SW480 (cell line): ENCODE measurements around the gene GBX2.
A peak's percentile ranks its signal among the peaks of the same experiment; 100 is the strongest.

Experiments
- DNase-seq: peaks from one replicate; pipeline ENCODE4 v3.0.0-alpha.2; 2016; ENCODE audit warnings: low spot score

The GBX2 gene

DNA sequence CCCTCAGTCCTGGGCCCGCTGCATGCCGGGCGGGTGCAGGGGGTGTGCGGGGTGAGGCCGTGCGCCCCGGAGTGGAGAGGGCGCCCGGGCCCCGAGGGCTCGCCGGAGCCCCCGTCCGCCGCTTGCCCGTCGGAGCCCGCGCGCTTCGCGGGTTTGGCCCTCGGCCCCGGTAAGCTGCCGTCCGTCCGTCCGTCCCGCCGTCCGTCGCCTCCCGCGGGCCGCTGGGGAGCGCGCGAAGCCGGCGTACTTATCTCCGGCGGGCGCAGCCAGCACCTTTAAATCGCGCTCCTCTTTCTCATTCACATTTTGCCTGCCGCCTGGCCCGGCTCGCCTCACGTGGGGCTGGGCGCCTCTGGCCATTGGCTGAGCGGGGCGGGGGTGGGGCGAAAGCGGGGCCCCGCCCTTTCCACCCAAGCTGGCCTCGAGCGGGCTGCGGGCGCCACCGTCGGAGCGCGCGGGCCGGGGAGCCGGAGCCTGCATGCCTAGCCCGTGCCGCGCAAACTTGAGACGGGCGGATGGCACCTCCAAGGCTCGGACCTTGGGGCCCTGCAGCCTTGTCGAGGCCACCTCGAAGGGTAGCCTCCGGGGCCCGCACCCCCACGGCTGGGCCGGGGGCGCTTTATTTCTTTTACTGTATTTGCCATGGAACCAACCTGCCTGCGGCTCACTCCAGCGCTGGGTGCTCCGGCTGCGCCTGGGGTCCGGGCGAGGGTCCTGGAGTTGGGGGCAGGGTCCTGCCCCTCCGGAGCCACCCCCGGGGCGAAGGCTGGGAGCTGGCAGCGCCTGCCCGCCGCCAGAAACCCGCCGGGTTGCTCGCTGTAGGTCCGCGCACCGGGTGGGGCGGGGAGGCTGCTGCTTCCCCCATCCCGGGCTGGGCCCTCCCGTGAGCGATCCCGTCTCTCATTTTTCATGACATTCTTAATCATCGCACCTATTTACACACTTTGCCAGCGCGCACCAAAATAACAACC, at the start of gene GBX2:
GBX2 (minus strand) TSS at position 277 of the 971 bp plus-strand sequence. CDS start 415 bp downstream, outside the sequence.
- peak; percentile 85 for DNase-seq

DNA sequence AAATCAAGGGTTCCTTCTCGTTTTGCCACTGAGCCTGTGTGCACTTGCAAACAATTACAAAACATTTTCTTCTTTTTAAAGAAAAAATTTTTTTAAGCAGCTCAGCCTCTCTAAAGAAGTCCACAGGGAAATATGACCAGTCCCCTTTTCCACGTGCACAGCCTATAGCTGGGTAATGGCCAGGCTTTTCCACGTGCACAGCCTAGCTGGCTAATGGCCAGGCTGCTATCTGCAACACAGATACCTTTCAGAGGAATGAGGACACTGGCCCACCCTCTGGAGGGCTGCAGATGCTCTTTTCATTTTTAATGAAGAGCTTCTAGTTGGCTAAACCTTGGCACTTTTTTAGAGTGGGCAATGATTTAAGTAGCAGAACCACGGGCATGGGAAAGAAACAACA, 49.7 kb upstream of the GBX2 start:
- DNase-seq, result no peak

DNA sequence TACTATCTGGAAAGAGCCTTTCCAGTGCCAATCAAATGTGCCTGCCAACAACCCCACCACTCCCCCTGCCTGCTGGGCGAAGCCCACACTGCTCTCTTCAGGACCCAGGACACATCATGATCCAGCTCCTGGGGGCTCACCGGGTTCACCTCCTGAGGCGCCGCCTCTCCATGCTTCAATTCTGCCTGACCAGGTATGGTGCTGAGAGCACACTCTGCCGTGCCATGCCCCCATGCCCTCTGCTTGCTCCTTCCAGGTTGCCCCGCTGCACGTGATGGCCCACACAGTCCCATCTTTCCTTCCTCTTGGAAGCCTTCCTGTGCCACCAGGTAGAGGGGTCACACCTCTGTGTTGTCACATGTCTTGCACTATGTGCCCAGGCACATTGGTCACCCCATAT, 48.5 kb upstream of the GBX2 start:
- DNase-seq, result no peak

DNA sequence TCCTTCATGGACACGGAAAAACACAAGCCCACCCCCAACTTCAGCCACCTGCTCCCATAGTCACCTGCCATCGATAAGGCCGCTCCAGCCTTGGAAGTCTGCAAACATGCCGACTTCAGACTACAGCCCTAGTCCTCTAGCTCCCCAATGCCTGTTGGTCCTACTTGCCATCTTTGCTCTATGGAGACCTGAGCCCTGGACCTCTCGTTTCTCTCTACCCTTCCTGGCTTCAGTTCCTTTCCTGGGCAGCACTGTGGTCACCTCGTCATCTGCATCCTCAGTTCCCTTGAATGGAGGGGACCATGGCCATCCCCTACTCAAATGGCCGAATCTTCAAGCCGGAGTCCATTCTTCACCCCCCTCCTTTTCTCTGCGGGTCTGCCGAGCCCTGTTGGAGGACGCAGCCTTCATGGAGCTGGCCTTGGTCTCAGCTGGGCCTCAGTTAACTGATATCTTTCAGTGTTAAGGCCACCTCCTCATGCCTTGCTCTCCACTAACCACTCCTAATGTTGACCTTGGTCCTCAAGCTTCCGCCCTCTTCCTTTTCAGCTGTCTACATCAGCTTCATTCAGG, 47.7 kb upstream of the GBX2 start:
- no peak for DNase-seq

DNA sequence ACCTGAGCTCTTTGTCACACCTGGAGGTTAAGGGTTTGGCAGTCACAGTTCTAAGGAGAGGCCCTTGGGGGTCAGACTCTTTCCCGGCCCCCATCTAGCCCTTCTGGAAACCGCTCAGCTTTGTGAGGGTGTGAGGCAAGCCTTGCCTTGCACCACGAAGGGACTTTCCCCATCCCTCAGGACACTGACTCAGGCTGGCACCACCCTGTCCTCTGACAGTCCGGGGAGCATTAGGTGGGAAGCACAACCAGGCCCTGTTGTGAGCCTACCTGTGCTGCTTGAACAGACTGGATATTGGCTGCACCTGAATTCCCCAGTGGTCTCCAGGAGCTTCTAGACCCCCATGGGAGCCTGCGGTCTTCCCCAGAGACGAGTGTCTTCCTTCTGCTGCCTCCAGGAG, 47.0 kb upstream of the GBX2 start:
- no peak for DNase-seq

DNA sequence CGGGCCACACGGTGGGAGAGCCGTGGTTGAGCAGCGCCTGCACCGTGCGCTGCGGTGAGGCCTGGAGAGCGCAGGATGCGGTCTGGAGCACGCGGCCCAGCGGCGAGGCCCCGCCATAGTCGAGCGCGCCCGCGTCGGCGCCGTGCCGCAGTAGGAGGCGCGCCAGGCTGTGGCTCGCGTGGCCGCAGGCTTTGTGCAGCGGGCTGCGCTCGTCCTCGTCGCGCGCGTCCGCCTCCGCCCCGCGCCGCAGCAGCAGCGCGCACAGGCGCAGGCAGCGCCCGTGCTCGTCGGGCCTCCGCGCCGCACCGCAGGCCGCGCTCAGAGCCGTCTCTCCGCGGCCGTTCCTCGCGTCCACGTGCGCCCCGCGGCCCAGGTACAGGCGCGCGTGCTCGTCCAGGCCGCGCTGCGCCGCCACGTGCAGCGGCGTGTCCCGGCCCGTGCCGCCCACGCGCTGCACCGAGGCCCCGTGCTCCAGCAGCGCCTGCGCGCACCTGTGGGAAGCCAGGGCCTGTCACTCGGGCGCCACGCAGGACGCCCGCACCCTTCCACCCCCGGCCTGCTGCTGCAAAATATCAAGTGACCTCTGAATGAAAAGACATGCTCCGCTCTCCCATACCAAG, 46.3 kb upstream of the GBX2 start:
- DNase-seq, result no peak

DNA sequence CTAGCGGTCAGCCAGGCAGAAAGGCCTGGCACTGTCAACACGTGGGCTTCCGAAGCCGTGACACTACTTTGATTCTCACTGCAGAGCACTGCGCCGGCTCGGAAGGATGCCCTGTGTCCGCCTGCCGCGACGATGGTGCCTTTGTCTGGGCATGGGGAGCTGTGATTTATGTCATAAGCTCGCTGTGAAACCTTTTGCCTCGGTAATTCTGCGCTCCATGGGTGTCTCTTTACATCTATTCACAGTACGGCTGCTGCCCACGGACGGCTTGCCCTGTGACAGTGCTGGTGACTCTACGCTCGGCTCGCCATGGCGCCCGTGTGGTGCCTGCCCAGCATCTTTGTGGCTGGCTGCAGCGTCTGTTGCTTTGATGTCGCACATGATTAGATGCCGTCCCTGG, 43.1 kb upstream of the GBX2 start:
- DNase-seq, result no peak

DNA sequence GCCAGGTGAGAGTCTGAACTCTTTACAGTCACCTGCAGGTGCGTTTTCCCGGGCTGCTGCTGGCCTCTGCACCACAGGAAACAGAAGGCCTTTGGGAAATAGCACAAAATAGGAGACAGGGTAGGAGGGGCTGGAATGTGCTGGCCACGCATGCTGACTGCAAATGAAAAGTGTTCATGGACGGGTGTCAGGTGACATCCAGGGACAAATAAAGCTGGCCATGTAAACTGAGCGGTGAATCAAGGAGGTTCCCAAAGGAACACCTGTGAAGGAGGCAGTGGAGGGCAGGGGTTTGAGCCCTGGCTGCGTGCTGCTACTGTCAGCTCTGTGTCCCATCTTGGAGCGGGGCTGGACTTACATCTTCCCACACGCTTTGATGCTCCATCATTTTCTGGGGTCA, 42.4 kb upstream of the GBX2 start:
- no peak for DNase-seq

DNA sequence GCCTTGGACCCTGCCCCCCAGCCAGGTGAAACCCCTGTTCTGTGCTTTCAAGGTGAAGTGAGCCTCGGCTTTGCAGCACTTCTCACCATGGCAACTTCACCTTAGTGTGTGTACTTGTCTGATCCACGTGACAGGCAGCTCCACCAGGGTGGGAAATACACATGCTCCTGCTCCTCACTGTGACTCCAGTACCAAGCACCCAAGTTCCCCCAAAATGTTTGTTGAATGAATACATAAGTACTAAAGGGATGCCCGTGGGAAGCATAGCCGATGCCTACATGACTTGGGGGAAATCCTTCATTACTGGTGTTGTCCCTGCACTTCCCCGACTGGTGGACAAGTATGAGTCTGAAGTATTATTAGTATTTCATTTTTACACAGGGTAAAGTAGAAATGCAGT, 41.8 kb upstream of the GBX2 start:
- no peak for DNase-seq

DNA sequence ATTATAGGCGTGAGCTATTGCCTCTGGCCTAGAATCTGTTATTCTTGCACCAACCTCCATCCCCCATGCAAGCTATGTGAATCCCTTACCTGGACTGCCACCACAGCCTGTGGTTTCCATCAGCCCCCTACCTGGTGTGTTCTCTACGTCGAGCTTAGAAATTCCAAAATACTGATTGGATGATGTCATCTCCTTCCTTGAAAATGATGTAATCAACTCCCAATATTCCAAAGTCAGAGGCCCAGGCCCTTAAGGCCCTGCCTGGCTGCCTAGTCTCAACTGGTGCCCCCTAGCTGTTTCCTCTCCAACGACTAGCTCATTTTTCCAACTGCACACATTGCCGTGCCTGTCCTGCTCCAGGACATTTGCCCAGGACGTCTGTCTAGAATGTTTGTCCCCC, 41.3 kb upstream of the GBX2 start:
- DNase-seq, result peak; percentile 45

DNA sequence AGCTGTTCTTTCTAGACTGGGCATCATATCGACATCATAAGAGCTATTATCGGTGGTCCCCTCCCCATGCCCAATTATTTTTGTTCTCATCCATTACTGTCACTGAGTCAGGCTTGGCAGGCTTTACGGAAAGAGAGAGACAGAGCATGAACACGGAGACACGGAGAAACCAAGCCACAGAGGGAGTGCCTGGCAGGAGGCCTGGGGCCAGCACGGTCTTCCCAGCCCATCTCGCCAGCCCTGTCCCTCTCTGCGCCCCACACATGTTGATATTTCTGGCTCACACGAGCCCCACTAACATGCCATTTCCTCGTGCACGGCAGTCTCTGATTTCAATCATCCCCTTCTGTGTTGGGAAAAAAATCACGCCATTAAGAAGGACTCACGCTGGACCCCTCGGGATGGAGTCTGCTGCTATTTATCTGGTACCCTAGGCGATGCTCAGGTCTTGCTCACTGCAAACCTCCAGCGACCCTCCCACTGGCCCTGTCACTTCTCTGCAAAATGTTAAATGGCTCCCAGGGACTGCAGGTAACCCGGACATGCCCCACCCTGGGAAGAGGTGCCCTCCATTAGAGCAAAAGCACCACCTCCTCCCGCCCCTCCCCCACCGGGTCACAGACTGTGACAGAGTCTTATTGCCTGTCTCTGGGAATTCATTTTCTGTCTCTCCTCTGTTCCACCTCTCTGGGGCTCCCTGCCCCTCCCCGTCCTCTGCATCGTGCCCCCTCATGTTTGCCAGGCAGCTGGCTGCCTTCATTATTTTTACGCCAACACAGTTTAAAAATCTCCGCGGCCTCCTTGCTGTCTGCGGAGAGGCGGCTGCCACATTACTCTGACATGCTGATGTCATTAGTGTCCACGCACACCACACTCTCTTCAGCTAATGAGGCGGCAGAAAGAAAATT, 40.1 kb upstream of the GBX2 start:
- no peak for DNase-seq

DNA sequence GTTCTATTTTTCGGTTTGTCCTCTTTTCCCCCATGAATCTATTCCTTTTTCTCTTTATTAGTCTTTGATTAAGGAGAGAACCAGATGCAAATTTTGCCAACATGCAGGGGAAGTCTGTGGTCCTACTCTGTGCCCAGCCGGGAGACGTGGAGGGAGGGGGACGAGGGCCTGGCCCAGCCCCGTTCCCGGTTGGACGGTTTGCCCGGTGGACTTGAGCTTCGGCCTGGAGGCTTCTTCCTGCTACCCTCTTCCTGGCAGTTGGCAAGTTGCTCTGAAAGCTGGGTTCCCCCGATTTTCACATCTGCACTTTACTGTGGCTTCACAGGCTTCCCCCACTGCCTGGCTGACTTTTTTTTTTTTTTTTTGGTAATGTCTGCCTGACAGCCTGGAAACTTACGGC, 39.3 kb upstream of the GBX2 start:
- no peak for DNase-seq

DNA sequence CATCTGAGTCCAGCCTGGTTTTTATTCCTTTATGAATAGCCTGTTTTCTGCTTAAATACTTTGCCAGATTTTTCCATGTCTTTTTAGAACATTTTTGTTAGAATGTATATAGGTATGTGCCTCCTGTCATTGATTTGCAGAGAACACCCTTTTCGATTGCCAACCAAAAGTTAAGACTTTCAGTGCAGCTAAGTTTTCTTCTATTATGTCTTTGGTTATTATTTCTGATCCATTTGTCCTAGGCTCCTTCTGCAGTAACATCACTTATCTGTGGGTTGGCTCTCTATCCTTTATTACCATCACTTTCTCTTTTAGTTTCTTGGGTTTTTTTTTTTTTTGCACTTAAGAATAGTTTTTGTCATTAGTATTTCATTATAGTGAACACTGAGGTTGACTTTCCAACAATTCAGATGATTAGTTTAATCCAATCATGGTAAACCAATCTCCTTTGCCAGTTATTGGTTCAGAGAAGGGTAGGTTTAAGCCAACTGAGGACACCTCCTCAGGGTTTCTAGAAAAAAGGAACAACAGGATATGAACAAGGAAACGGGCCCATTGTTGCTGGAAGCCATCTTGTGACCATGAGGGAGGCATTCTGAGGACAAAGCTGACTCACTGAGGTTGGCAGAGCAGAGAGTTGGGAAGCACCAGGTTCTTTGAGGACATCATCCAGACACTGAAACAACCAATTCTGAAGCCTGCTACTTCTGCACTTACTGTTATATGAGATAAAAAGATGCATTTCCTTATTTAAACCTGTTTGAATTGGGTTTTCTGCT, 37.9 kb upstream of the GBX2 start:
- no peak for DNase-seq

DNA sequence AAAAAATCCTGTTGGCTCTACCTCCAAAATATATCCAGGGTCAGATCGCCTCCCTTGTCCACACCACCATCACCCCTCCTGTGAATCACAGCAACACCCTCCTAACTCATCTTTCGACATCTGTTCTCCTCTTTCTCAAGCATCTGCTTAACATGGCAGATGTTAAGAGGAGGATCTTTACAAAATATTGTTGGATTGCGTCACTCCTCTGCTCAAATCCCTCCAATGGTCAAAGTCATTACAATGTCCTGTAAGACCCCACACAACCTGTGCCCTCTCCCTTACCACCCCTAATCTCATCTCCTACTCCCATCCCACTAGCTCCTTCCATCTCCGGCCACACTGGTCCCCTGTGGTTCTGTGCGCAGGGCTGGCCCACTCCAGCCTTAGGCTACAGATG, 36.8 kb upstream of the GBX2 start:
- no peak for DNase-seq

DNA sequence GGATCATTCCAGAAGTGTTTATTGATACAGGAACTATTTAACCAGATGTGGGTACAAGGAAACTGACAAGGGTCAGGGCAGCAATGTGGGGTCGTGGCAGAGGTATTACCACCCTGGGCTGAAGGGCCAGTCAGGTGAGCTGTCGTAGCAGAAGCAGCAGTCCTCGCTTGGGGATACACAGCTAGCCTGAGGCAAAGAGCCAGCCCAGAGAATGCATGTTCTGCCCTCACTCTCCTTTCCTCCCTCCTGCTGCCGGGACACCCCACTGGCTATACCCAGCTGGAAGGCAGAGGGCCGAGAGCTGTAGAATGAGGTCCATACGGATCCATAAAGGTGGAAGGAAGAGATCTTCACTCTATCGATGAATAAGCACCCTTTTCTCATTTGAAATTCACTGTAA, 32.2 kb upstream of the GBX2 start:
- no peak for DNase-seq

DNA sequence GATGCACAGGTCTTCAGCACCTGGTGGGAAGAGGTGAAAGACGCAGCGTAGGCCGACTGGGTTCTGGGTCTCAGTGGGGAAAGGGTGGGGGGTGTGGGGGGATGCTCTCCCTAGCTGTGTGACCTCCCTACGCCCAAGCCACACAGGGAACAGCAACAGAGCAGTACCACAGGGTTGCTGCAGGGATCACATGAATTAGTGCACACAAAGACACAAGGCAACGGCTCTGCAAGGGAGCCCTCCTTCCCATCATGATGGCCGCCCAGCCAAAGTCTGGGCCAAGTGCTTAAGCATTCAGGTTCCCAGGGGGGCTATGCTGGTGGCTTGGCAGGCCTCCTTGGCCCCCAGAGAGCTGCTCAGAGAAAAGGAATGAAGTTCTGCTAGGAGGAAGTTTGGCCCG, 28.2 kb upstream of the GBX2 start:
- DNase-seq, result no peak

DNA sequence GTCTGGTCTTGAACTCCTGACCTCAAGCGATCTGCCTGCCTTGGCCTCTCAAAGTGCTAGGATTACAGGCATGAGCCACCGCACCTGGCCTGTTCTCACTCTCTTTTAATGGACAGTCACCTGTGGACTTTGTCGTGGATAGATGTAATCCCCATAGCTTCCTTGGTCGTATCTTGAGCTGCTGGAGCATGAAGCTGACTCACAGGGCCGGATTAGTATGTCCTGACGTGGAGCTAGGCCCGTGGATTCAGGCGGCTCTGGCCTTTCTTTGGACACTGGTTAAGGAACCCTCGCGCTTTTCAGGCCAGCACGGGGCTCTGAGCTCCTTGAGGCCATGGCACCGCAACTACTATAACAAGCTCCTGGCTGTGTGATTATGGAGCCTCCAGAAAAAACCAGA, 27.5 kb upstream of the GBX2 start:
- DNase-seq, result no peak

DNA sequence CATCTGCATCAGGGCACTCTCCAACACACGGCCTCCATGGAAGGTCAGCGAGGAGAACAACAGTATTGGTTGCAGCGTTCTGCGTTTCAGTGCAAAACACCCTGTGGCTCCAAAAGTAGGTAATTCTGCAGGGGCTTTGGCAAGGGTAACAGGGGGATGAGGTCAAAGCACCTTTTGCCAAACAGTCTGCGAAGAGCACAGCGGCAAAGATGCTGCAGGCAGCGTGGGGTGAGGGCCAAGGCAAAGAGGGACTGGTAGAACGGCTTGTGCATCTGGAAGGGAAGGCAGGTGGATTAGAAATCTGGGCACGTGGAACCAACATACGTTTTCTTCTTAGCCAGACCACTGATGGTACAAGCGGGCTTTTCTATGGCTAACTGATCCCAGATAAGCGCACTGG, 26.6 kb upstream of the GBX2 start:
- no peak for DNase-seq

DNA sequence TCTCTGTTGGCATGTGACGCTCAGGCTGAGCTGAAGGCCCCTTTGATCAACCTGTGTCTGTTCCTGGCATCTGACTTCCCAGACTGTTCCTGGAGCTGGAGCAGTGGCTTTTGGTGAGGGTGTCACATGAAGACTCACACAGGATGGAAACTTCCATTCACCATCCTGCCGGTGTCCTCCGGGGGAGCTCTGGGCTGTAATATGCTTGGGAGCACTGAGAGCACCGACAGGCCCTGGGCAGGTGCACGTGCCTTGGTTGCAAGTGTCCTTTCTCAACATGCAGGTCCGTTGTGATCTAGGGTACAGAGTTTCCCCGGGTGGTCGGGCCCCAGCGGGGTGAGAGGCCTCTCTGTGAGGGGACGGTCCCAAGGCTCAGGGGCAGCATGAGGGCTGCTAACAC, 24.8 kb upstream of the GBX2 start:
- DNase-seq, result no peak

DNA sequence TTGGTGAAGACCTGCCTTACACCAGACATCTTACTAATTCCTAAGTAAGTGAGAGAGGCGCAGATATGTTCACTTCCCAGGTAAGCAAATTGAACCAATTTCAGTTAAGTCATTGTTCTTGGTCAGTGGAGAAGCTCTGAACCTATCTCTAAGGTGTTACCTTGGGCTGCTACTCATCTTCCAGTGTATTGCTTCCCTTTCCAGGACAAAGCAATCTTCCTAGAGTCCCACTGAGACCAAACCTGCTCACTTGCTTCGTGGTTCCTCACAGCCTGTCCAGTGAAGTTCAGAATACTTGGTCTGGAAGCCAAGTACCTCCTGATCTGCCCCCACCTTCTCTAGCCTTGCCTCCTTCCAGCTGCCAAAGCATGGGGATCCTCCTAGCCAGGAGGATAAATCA, 22.5 kb upstream of the GBX2 start:
- no peak for DNase-seq

DNA sequence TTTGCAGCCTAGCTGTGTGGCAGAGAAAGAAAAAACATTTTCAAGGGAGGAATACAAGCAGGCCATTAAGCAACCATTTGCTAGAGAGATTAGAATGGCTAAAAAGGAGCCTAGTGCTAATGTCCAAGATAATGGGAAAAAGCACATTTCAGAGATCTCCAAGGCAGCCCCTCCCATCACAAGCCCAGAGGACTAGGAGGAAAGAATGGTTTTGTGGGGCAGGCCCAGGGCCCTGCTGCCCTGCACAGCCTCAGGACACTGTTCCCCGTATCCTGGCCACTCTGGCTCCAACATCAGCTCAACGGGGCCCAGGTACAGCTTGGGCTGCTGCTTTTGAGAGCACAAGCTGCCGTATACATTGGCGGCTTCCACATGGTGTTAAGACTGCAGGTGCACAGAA, 16.5 kb upstream of the GBX2 start:
- no peak for DNase-seq
